Endothelial cell of umbilical vein (primary cell): Measurements from ENCODE around the gene CDK9. TPM values are rescaled to one million over a fixed set of nuclear protein-coding genes. Genes with fewer than 3 reads are reported as not detected.

Experiments
- BruUV-seq: library from RNA; stranded (reverse); fragments of 400-500 nt; replicated peaks from 2 replicates; lab custom pipeline; 2021; lab: Mats Ljungman, UMichigan
- CTCF ChIA-PET: fragments of 300-600, 350-600 bp; sonication (Branson Sonifier 250); formaldehyde crosslinking; loops from one replicate; lab custom pipeline; 2021; ENCODE audit warnings: antibody characterized with exemption, inconsistent platforms; lab: Charles Lee
- POLR2A ChIA-PET: fragments of 300-600, 350-600 bp; sonication (Branson Sonifier 250); formaldehyde crosslinking; loops from one replicate; lab custom pipeline; 2021; ENCODE audit warnings: antibody characterized with exemption, inconsistent platforms; lab: Charles Lee
- DNase-seq: peaks from one replicate; pipeline ENCODE4 v3.0.0-alpha.2; 2011; ENCODE audit warnings: low read depth, low spot score
- FAIRE-seq: peaks from 2 replicates; lab custom pipeline; 2011; peaks lifted over from hg19 to GRCh38; lab: Jason Lieb, UNC
- H2AFZ ChIP-seq: 2 replicates; pipeline ENCODE4 v1.6.0; 2012; ENCODE audit warnings: low read depth, low read length, control low read depth, inconsistent platforms
- H3K27ac ChIP-seq: 2 replicates; pipeline ENCODE4 v1.5.1; 2011; ENCODE audit warnings: low read depth, mild to moderate bottlenecking, control low read depth, low read length, moderate library complexity; ENCODE audit not compliant: insufficient read depth
- H3K27me3 ChIP-seq, 2 experiments: 2 replicates each; pipeline versions ENCODE4 v1.6.0 to v1.6.1; 2011; ENCODE audit warnings: low read length in 2 of 2, mixed read lengths in 1 of 2; ENCODE audit not compliant: control insufficient read depth in 2 of 2, insufficient read depth in 2 of 2
- H3K36me3 ChIP-seq, 2 experiments: 2 replicates in 1 of 2; 3 replicates in 1 of 2; pipeline ENCODE4 v1.5.1; 2011; ENCODE audit warnings: low read length in 2 of 2, mild to moderate bottlenecking in 1 of 2, moderate library complexity in 1 of 2; ENCODE audit not compliant: control insufficient read depth in 2 of 2, insufficient read depth in 2 of 2; ENCODE audit errors: extremely low read depth in 1 of 2
- H3K4me1 ChIP-seq: 3 replicates; pipeline ENCODE4 v1.5.1; 2011; ENCODE audit warnings: mild to moderate bottlenecking, low read length; ENCODE audit not compliant: control insufficient read depth, insufficient read depth; ENCODE audit errors: extremely low read depth
- H3K4me2 ChIP-seq: 2 replicates; pipeline ENCODE4 v1.6.1; 2011; ENCODE audit warnings: low read length, control low read depth, mixed read lengths; ENCODE audit not compliant: insufficient read depth
- H3K4me3 ChIP-seq, 3 experiments: fragments of 200-600 bp in 1 of 3; sonication (generic), shearing (Covaris generic) in 1 of 3; replicated peaks in 1 of 3; 2 replicates each; pipeline ENCODE4 v1.5.1; 2011 to 2016; ENCODE audit warnings: control low read depth in 3 of 3, low read length in 3 of 3, mild to moderate bottlenecking in 2 of 3, inconsistent platforms in 1 of 3, low read depth in 1 of 3, moderate library complexity in 1 of 3; ENCODE audit not compliant: insufficient read depth in 1 of 3
- H3K79me2 ChIP-seq: 2 replicates; pipeline ENCODE4 v1.6.0; 2012; ENCODE audit warnings: low read length, inconsistent platforms; ENCODE audit not compliant: control insufficient read depth, insufficient read depth
- H3K9ac ChIP-seq: replicated peaks from 2 replicates; pipeline ENCODE3; 2011; ENCODE audit warnings: low read length, control low read depth; ENCODE audit not compliant: insufficient read depth; ENCODE audit errors: extremely low read depth
- H3K9me1 ChIP-seq: replicated peaks from 3 replicates; pipeline ENCODE4 v1.6.0; 2011; ENCODE audit warnings: mild to moderate bottlenecking, low read length; ENCODE audit not compliant: control insufficient read depth, insufficient read depth; ENCODE audit errors: extremely low read depth
- H3K9me3 ChIP-seq: replicated peaks from 2 replicates; pipeline ENCODE4 v1.5.1; 2012; ENCODE audit warnings: low read length, inconsistent platforms; ENCODE audit not compliant: control insufficient read depth, insufficient read depth
- H4K20me1 ChIP-seq: replicated peaks from 2 replicates; pipeline ENCODE3; 2011; ENCODE audit warnings: mild to moderate bottlenecking, low read length; ENCODE audit not compliant: control insufficient read depth, insufficient read depth; ENCODE audit errors: extremely low read depth
- EZH2 ChIP-seq: IDR thresholded peaks from 2 replicates; pipeline ENCODE4 v1.6.1; 2012; ENCODE audit warnings: borderline replicate concordance, low read depth, mild to moderate bottlenecking, moderate library complexity, low read length, inconsistent platforms; ENCODE audit not compliant: severe bottlenecking
- FOS ChIP-seq: IDR thresholded peaks from 2 replicates; pipeline ENCODE4 v1.6.1; 2011; ENCODE audit warnings: mild to moderate bottlenecking, low read length, moderate library complexity, borderline replicate concordance; ENCODE audit not compliant: insufficient read depth
- GATA2 ChIP-seq: IDR thresholded peaks from 2 replicates; pipeline ENCODE4 v1.7.0; 2011; ENCODE audit warnings: low read depth, mild to moderate bottlenecking, moderate library complexity, mixed read lengths, low read length; ENCODE audit not compliant: insufficient read length, insufficient read depth
- JUN ChIP-seq: IDR thresholded peaks from 2 replicates; pipeline ENCODE4 v1.6.1; 2011; ENCODE audit warnings: borderline replicate concordance, low read depth; ENCODE audit not compliant: insufficient read length, insufficient read depth
- MAX ChIP-seq: IDR thresholded peaks from 2 replicates; pipeline ENCODE4 v1.6.1; 2011; ENCODE audit not compliant: insufficient read depth, insufficient read length
- MYC ChIP-seq: IDR thresholded peaks from one replicate; pipeline ENCODE4 v1.6.1; 2011; ENCODE audit warnings: mild to moderate bottlenecking, low read depth, low read length
- POLR2A ChIP-seq: IDR thresholded peaks from 2 replicates; pipeline ENCODE4 v1.6.1; 2012; ENCODE audit warnings: low read depth, mild to moderate bottlenecking, control low read depth, low read length
- POLR2AphosphoS5 ChIP-seq: IDR thresholded peaks from 2 replicates; pipeline ENCODE4 v1.6.1; 2012; ENCODE audit warnings: low read depth, mild to moderate bottlenecking, control low read depth, low read length, moderate library complexity; ENCODE audit not compliant: insufficient read depth
- dilution Hi-C: fragments of 300-500 bp; cut with MboI; formaldehyde crosslinking; loops from one replicate; pipeline ENCODE4 v1.15.0; 2019; ENCODE audit warnings: low sequenced_read_pairs; ENCODE audit not compliant: extremely low pct_ligation_motif_present
- intact Hi-C: fragments of 100-400 bp; cut with micrococcal nuclease; formaldehyde crosslinking; loops from one replicate; pipeline ENCODE4 v1.10.0; 2022
- polyA plus RNA-seq, 4 experiments: library from polyadenylated mRNA; depleted of rRNA in 3 of 4; stranded (reverse) in 3 of 4; unstranded in 1 of 4; fragments of >200 nt; gene quantifications; 2 replicates each; pipeline versions ENCODE4 v1.2.1 to v1.2.3, GENCODE V29; 2011 to 2012; ENCODE audit warnings: missing spikeins in 1 of 4
- total RNA-seq: library from RNA; stranded (reverse); gene quantifications from 2 replicates; pipeline ENCODE4 v1.2.3, GENCODE V29; 2021
- TF ChIP-seq, protein P1 (sequence below), 2 donors: IDR thresholded peaks; 1 replicate in 1 of 2; 2 replicates in 1 of 2; pipeline ENCODE4 v1.5.1; 2011; ENCODE audit warnings: low read length in 2 of 2, mild to moderate bottlenecking in 2 of 2, moderate library complexity in 2 of 2, control low read depth in 1 of 2, inconsistent platforms in 1 of 2, low read depth in 1 of 2; ENCODE audit not compliant: insufficient read depth in 1 of 2; ENCODE audit errors: extremely low read depth in 1 of 2

The CDK9 gene
- total and polyA plus RNA-seq, 2 donors (not counting 3 experiments of a cell fraction or from before 2014, with no cell fraction given) = 92.2 to 124 TPM

DNA sequence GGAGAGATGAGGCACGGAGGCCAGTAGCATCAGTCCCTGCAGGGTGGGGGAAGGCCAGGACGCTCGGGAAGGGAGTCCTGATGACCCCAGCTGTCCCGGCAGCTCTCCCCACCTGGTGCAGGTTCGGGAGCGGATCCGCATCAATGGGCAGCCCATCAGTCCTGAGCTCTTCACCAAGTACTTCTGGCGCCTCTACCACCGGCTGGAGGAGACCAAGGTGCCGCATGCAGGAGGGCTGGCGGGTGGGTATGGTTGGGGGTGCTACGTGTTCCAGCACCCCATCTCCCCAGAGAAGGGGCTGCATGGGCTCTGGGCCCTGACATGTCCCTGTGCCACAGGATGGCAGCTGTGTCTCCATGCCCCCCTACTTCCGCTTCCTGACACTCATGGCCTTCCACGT is 21.0 kb downstream of the CDK9 start:
- TF ChIP-seq EZH2 = no peak
- no peak for TF ChIP-seq GATA2
- TF ChIP-seq MYC = no peak
- TF ChIP-seq POLR2A = no peak
- no peak for TF ChIP-seq FOS
- no peak for TF ChIP-seq POLR2AphosphoS5
- TF ChIP-seq, protein P1, sequence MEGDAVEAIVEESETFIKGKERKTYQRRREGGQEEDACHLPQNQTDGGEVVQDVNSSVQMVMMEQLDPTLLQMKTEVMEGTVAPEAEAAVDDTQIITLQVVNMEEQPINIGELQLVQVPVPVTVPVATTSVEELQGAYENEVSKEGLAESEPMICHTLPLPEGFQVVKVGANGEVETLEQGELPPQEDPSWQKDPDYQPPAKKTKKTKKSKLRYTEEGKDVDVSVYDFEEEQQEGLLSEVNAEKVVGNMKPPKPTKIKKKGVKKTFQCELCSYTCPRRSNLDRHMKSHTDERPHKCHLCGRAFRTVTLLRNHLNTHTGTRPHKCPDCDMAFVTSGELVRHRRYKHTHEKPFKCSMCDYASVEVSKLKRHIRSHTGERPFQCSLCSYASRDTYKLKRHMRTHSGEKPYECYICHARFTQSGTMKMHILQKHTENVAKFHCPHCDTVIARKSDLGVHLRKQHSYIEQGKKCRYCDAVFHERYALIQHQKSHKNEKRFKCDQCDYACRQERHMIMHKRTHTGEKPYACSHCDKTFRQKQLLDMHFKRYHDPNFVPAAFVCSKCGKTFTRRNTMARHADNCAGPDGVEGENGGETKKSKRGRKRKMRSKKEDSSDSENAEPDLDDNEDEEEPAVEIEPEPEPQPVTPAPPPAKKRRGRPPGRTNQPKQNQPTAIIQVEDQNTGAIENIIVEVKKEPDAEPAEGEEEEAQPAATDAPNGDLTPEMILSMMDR (IDR thresholded peaks at IDR 0.05; ENCODE audit: extremely low read depth in 1 of 2, insufficient read depth in 1 of 2, low read depth in 1 of 2, low read length in 2 of 2) = no peak
- TF ChIP-seq MAX = no peak
- no peak for TF ChIP-seq JUN
- H3K79me2 ChIP-seq = peaks cover 19% of the 10 kb centered on the region
- H3K4me2 ChIP-seq = no peak overlapping the region
- BruUV-seq = no TSS peak
- H3K27ac ChIP-seq = no peak overlapping the region
- no peak overlapping the region for H3K9ac ChIP-seq
- peaks cover 6 to 19% of the 10 kb centered on the region in 2 experiments for H3K36me3 ChIP-seq
- H2AFZ ChIP-seq = no peak overlapping the region
- DNase-seq (no peak), FAIRE-seq (no peak)
- H4K20me1 ChIP-seq = no peaks in the 10 kb centered on the region
- peaks cover 18% of the 10 kb centered on the region for H3K4me1 ChIP-seq
- H3K27me3 ChIP-seq = no peaks in the 10 kb centered on the region
- H3K9me3 ChIP-seq = no peaks in the 10 kb centered on the region
- CTCF ChIA-PET = interaction anchor here (1.3 kb wide), 1 partner anchor 90 kb away, joined by 3 read pairs; no protein-coding TSS in a partner anchor
- dilution Hi-C loops (no loop called here), intact Hi-C loops (no loop called here)
- POLR2A ChIA-PET = no interaction called here
- H3K9me1 ChIP-seq = no peaks in the 10 kb centered on the region
- no peak overlapping the region for H3K4me3 ChIP-seq
